Lower leg skin (tissue), 3 donors: ENCODE measurements around the gene ASXL1.

Experiments
- POLR2A ChIP-seq, 2 donors: fragments of 450-650 bp; IDR thresholded peaks; one replicate each; pipeline ENCODE4 v1.6.1; 2016 to 2017; ENCODE audit warnings: antibody characterized with exemption in 2 of 2, mild to moderate bottlenecking in 1 of 2, moderate library complexity in 1 of 2
- TF ChIP-seq, protein P1 (sequence below), 3 donors: fragments of 450-650 bp; IDR thresholded peaks; one replicate each; pipeline ENCODE4 v1.5.1; 2016; ENCODE audit warnings: antibody characterized with exemption in 3 of 3, mild to moderate bottlenecking in 3 of 3, moderate library complexity in 2 of 3

DNA sequence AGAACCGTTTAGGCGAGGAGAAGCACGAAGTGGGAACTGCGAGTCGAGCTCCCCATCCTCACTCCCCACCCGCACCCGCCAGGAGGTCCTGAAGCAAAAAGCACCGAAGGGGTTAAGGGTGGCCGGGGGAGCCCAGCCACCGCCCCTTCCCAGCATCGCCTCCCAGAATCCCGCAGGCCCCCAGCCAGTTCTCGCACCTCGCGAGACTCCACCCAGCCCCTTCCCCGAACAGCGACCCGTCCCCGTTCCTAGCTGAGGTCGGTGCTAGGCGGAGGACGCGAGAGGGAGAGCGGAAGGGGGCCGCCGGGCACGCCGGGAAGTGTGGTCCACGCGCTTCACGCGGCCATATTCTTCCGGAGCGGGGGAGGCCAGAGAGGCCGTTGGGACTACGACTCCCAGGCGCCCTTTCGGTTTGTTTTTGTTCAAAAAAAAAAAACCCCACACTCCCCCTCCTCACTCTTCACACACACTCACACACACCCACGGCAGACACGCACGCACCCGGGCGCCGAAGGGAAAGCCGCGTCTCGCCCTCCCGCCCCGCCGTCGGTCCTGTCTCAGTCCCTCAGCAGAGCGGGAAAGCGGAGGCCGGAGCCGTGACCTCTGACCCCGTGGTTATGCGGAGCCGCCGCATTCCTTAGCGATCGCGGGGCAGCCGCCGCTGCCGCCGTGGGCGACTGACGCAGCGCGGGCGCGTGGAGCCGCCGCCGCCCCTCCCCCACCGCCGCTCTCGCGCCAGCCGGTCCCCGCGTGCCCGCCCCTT is at the start of gene ASXL1:
- TF ChIP-seq, protein P1, sequence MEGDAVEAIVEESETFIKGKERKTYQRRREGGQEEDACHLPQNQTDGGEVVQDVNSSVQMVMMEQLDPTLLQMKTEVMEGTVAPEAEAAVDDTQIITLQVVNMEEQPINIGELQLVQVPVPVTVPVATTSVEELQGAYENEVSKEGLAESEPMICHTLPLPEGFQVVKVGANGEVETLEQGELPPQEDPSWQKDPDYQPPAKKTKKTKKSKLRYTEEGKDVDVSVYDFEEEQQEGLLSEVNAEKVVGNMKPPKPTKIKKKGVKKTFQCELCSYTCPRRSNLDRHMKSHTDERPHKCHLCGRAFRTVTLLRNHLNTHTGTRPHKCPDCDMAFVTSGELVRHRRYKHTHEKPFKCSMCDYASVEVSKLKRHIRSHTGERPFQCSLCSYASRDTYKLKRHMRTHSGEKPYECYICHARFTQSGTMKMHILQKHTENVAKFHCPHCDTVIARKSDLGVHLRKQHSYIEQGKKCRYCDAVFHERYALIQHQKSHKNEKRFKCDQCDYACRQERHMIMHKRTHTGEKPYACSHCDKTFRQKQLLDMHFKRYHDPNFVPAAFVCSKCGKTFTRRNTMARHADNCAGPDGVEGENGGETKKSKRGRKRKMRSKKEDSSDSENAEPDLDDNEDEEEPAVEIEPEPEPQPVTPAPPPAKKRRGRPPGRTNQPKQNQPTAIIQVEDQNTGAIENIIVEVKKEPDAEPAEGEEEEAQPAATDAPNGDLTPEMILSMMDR (IDR thresholded peaks at IDR 0.05) = no peak
- TF ChIP-seq POLR2A (IDR thresholded peaks at IDR 0.05) = no peak
